ENCODE data around the gene MYH13.

The MYH13 gene

DNA sequence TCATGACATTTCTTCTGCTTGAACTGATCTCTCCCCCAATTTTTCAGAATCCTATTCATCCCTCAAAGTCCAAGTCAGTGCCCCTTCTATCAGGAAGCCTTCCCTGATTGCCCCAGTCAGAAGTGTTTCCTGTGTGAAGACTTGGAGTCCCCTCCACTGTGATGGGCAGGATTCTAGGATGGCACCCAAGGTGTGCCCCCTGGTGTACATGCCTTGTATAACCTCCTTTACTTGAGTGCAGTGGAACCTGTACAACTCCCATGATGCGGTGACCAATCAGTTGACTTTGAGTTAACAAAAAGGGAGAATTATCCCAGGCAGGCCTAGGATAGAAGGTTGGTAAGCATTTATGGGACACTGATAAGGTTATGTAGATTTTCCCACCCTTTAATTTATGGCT lies 23.4 kb downstream of the MYH13 start:
- no peaks in the 10 kb centered on the region for H3K36me3 ChIP-seq (ENCODE audit: insufficient read depth)
- TF ChIP-seq, protein P1, sequence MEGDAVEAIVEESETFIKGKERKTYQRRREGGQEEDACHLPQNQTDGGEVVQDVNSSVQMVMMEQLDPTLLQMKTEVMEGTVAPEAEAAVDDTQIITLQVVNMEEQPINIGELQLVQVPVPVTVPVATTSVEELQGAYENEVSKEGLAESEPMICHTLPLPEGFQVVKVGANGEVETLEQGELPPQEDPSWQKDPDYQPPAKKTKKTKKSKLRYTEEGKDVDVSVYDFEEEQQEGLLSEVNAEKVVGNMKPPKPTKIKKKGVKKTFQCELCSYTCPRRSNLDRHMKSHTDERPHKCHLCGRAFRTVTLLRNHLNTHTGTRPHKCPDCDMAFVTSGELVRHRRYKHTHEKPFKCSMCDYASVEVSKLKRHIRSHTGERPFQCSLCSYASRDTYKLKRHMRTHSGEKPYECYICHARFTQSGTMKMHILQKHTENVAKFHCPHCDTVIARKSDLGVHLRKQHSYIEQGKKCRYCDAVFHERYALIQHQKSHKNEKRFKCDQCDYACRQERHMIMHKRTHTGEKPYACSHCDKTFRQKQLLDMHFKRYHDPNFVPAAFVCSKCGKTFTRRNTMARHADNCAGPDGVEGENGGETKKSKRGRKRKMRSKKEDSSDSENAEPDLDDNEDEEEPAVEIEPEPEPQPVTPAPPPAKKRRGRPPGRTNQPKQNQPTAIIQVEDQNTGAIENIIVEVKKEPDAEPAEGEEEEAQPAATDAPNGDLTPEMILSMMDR (conservative IDR thresholded peaks at IDR 0.05; ENCODE audit: low read depth, low read length) = no peak
- H3K4me2 ChIP-seq = no peak overlapping the region
- H2AFZ ChIP-seq (ENCODE audit: low read depth) = no peak overlapping the region
- H3K27ac ChIP-seq = no peak overlapping the region
- no peaks in the 10 kb centered on the region for H4K20me1 ChIP-seq (ENCODE audit: insufficient read depth)
- H3K27me3 ChIP-seq (ENCODE audit: insufficient read depth, low read depth) = no peaks in the 10 kb centered on the region
- H3K79me2 ChIP-seq (ENCODE audit: insufficient read depth, low read depth) = no peaks in the 10 kb centered on the region
- no peaks in the 10 kb centered on the region for H3K4me1 ChIP-seq (ENCODE audit: low read depth, poor library complexity, severe bottlenecking)
- H3K9ac ChIP-seq = no peak overlapping the region
- H3K4me3 ChIP-seq (IDR thresholded peaks at IDR 0.05; ENCODE audit: insufficient read depth, low read depth, low read length) = no peak overlapping the region

DNA sequence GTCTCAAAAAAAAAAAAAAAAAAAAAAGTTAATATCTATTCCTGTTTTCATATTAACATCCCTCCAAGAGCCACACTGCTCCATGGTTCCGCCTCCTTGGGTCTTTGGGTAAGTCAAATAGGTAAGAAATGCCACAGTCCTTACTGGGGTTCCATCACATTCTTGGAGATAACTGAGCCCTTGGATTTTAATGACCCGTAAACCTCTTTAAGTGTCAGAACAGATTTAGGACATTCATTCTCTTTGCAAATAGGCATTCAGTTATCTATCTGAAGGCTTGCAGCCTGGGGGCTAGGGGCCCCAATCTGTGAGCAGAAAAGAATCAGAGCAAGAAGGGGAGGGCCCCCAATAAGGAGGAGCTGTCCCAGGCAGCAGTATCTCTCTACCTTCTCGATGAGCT lies 28.0 kb downstream of the MYH13 start:
- no peak overlapping the region for H2AFZ ChIP-seq (ENCODE audit: low read depth)
- H4K20me1 ChIP-seq (ENCODE audit: insufficient read depth) = no peaks in the 10 kb centered on the region
- H3K27me3 ChIP-seq (ENCODE audit: insufficient read depth, low read depth) = no peaks in the 10 kb centered on the region
- no peak overlapping the region for H3K27ac ChIP-seq
- TF ChIP-seq, protein P1 (conservative IDR thresholded peaks at IDR 0.05; ENCODE audit: low read depth, low read length) = no peak
- no peak overlapping the region for H3K4me2 ChIP-seq
- no peaks in the 10 kb centered on the region for H3K36me3 ChIP-seq (ENCODE audit: insufficient read depth)
- no peak overlapping the region for H3K4me3 ChIP-seq (IDR thresholded peaks at IDR 0.05; ENCODE audit: insufficient read depth, low read depth, low read length)
- no peaks in the 10 kb centered on the region for H3K4me1 ChIP-seq (ENCODE audit: low read depth, poor library complexity, severe bottlenecking)
- H3K9ac ChIP-seq = no peak overlapping the region
- no peaks in the 10 kb centered on the region for H3K79me2 ChIP-seq (ENCODE audit: insufficient read depth, low read depth)

DNA sequence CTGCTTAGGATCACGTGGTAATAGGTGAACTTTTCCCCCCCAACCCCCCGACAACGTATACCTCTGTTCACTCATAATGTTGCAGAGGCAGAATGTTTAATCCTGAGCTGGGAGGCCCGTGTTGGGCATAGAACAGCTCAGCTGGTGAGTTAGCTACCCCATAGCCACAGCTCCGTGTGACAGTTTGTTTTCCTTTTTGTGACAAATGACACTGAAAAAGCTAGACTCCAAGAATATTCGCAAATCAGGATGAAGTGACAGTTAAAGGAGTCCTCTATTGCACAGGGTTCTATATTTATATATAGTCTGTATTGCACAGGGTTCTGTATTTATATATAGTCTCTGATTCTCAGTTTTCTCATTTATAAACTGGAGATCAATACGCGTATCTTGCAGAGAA lies 33.8 kb downstream of the MYH13 start:
- no peaks in the 10 kb centered on the region for H4K20me1 ChIP-seq (ENCODE audit: insufficient read depth)
- H2AFZ ChIP-seq (ENCODE audit: low read depth) = no peak overlapping the region
- H3K27ac ChIP-seq = no peak overlapping the region
- no peaks in the 10 kb centered on the region for H3K27me3 ChIP-seq (ENCODE audit: insufficient read depth, low read depth)
- no peaks in the 10 kb centered on the region for H3K4me1 ChIP-seq (ENCODE audit: low read depth, poor library complexity, severe bottlenecking)
- TF ChIP-seq, protein P1 (conservative IDR thresholded peaks at IDR 0.05; ENCODE audit: low read depth, low read length) = no peak
- H3K79me2 ChIP-seq (ENCODE audit: insufficient read depth, low read depth) = no peaks in the 10 kb centered on the region
- H3K4me3 ChIP-seq (IDR thresholded peaks at IDR 0.05; ENCODE audit: insufficient read depth, low read depth, low read length) = no peak overlapping the region
- no peak overlapping the region for H3K9ac ChIP-seq
- no peaks in the 10 kb centered on the region for H3K36me3 ChIP-seq (ENCODE audit: insufficient read depth)
- no peak overlapping the region for H3K4me2 ChIP-seq

DNA sequence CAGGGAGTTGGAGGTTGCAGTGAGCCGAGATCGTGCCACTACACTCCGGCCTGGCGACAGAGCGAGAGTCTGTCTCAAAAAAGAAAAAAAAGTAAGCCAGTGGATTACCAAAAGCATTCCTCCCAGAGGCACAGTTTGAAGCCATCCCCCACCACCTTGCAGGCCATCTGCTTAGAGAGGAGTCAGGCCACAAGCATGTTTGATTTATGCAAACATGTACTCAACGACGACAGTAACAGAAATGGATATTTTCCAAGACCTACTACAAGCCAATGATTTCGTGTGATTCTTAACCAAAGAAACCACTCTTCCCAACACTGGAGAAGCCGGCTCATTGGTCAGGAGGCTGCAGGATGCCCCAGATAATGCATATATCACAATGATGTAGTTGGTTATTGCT lies 34.8 kb downstream of the MYH13 start:
- TF ChIP-seq, protein P1 (conservative IDR thresholded peaks at IDR 0.05; ENCODE audit: low read depth, low read length) = no peak
- no peaks in the 10 kb centered on the region for H3K36me3 ChIP-seq (ENCODE audit: insufficient read depth)

More for the DNA sequence above, 34.8 kb downstream of the MYH13 start:
- no peak overlapping the region for H3K4me3 ChIP-seq (IDR thresholded peaks at IDR 0.05; ENCODE audit: insufficient read depth, low read depth, low read length)
- no peak overlapping the region for H3K27ac ChIP-seq
- no peak overlapping the region for H3K9ac ChIP-seq
- no peak overlapping the region for H2AFZ ChIP-seq (ENCODE audit: low read depth)
- H3K4me1 ChIP-seq (ENCODE audit: low read depth, poor library complexity, severe bottlenecking) = no peaks in the 10 kb centered on the region
- H3K79me2 ChIP-seq (ENCODE audit: insufficient read depth, low read depth) = no peaks in the 10 kb centered on the region
- no peaks in the 10 kb centered on the region for H3K27me3 ChIP-seq (ENCODE audit: insufficient read depth, low read depth)
- H4K20me1 ChIP-seq (ENCODE audit: insufficient read depth) = no peaks in the 10 kb centered on the region
- no peak overlapping the region for H3K4me2 ChIP-seq

Data from KMS-11 (cell line).